Esophagus squamous epithelium (tissue), 5 donors: ENCODE measurements around the gene FRYL. TPM values are rescaled to one million over a fixed set of nuclear protein-coding genes. Genes with fewer than 3 reads are reported as not detected.
"Not testable (repeated sequence)": the region's sequence is repeated elsewhere in the genome, so short reads cannot be mapped to it uniquely, and the experiment has no call there.

Experiments used
- DNase-seq: peaks from one replicate; lab custom pipeline; 2025; lab: John Stamatoyannopoulos, UW
- H3K27ac ChIP-seq, 4 donors: fragments of 200-600 bp; sonication (generic); one replicate each; pipeline ENCODE4 v1.5.1; 2016 to 2019; ENCODE audit warnings: mild to moderate bottlenecking in 1 of 4
- H3K27me3 ChIP-seq, 4 donors: fragments of 200-600 bp; sonication (generic); 1 replicate in 3 of 4; 2 replicates in 1 of 4; pipeline versions ENCODE4 v1.5.1 to v1.6.0; 2017 to 2021; ENCODE audit warnings: antibody characterized with exemption in 1 of 4
- H3K36me3 ChIP-seq, 3 donors: fragments of 200-600 bp; sonication (generic); one replicate each; pipeline ENCODE4 v1.5.1; 2016 to 2019
- H3K4me1 ChIP-seq, 3 donors: fragments of 200-600 bp; sonication (generic); one replicate each; pipeline ENCODE4 v1.5.1; 2017 to 2019
- H3K4me3 ChIP-seq, 4 donors: fragments of 200-600 bp; sonication (generic); 1 replicate in 3 of 4; 2 replicates in 1 of 4; pipeline ENCODE4 v1.5.1; 2016 to 2019; ENCODE audit warnings: mild to moderate bottlenecking in 2 of 4, moderate library complexity in 1 of 4
- H3K9me3 ChIP-seq, 3 donors: fragments of 200-600 bp; sonication (generic); one replicate each; pipeline ENCODE4 v1.5.1; 2016 to 2019
- CTCF ChIP-seq, 6 experiments: fragments of 450-650 bp in 4 of 6; fragments of 200-600 bp in 2 of 6; sonication (generic) in 2 of 6; IDR thresholded peaks; one replicate each; pipeline ENCODE4 v1.5.1; 2016 to 2019; ENCODE audit warnings: antibody characterized with exemption in 6 of 6, mild to moderate bottlenecking in 4 of 6, moderate library complexity in 4 of 6
- POLR2A ChIP-seq, 4 donors: fragments of 450-650 bp; IDR thresholded peaks; one replicate each; pipeline ENCODE4 v1.6.1; 2017; ENCODE audit warnings: antibody characterized with exemption in 4 of 4, mild to moderate bottlenecking in 4 of 4, moderate library complexity in 3 of 4
- WGBS, 2 donors: methylation state at CpG; one replicate each; pipeline ENCODE4 v1.1.5; 2018; 5-methylcytosine and 5-hydroxymethylcytosine counted together
- intact Hi-C: fragments of 100-400 bp; cut with DNase I; formaldehyde crosslinking; loops from one replicate; pipeline ENCODE4 v1.15.0; 2022
- total RNA-seq, 4 donors: library from RNA; depleted of rRNA; stranded (reverse); fragments of >200 nt; gene quantifications; one replicate each; pipeline ENCODE4 v1.1.0, GENCODE V29; 2016
- donor health status: DM: yes; HTN: yes; CAD: no.

Gene FRYL
- total RNA-seq, 4 donors from 2014 or later: 26.1 to 69.6 (median 38.1) TPM

- H3K9me3 ChIP-seq: no peaks in the 10 kb centered on the region
- H3K27ac ChIP-seq: no peak overlapping the region
- no peaks in the 10 kb centered on the region for H3K27me3 ChIP-seq
- no peak for TF ChIP-seq CTCF (IDR thresholded peaks at IDR 0.05)
- no peaks in the 10 kb centered on the region for H3K36me3 ChIP-seq
- peaks cover 0 to 34% (median 0%) of the 10 kb centered on the region in 3 donors for H3K4me1 ChIP-seq
- DNase-seq: no peak
- intact Hi-C loops: no loop called here
- no peak overlapping the region for H3K4me3 ChIP-seq
- 43 to 55% methylated on average over 4 of the region's 4 CpGs for WGBS, 2 donors
Measured at GRCh38 chr4:48746608-48747362, 33.3 kb downstream of the FRYL start.

DNA sequence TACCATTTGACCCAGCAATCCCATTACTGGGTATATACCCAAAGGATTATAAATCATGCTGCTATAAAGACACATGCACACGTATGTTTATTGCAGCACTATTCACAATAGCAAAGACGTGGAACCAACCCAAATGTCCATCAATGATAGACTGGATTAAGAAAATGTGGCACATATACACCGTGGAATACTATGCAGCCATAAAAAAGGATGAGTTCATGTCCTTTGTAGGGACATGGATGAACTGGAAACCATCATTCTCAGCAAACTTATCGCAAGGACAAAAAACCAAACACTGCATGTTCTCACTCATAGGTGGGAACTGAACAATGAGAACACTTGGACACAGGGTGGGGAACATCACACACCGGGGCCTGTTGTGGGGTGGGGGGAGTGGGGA lies 34.9 kb downstream of the FRYL start:
- H3K9me3 ChIP-seq, H3K27ac ChIP-seq, H3K4me3 ChIP-seq, H3K36me3 ChIP-seq, DNase-seq, intact Hi-C loops, H3K27me3 ChIP-seq: not testable (repeated sequence)
- H3K4me1 ChIP-seq: peaks cover 0 to 40% (median 0%) of the 10 kb centered on the region in 3 donors
- WGBS, 2 donors: 98 to 100% methylated on average over 5 of the region's 5 CpGs

GRCh38 chr4:48742412-48742811 lies 37.7 kb downstream of the FRYL start:
- no peak for DNase-seq
- intact Hi-C loops: no loop called here
- H3K36me3 ChIP-seq: no peaks in the 10 kb centered on the region
- no peaks in the 10 kb centered on the region for H3K27me3 ChIP-seq
- no peak overlapping the region for H3K27ac ChIP-seq
- no peak overlapping the region for H3K4me3 ChIP-seq
- H3K9me3 ChIP-seq: no peaks in the 10 kb centered on the region
- no peak for TF ChIP-seq POLR2A (IDR thresholded peaks at IDR 0.05)
- no peak for TF ChIP-seq CTCF (IDR thresholded peaks at IDR 0.05)
- H3K4me1 ChIP-seq: peaks cover 0 to 30% (median 0%) of the 10 kb centered on the region in 3 donors

DNA sequence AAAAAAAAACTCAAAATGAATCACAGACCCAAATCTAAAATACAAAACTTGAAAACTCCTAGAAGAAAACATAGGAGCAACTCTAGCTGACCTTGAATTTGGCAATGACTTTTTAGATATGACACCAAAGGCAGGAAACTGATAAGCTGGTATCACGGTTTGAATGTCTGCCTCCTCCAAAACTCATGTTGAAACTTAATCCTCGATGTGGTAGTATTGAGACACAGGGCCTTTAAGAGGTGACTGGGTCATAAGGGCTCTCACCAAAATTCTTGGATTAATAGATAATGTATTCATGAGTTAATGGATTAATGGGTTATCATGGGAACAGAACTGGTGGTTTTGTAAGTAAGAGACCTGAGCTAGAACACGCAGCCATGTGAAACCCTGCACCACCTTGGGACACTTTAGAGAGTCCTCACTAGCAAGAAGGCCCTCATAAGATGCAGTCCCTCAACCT lies 40.5 kb downstream of the FRYL start:
- intact Hi-C loops: no loop called here
- TF ChIP-seq CTCF (IDR thresholded peaks at IDR 0.05) (no peak), POLR2A (IDR thresholded peaks at IDR 0.05) (no peak)
- WGBS, 2 donors: 53 to 61% methylated on average over 3 of the region's 3 CpGs
- Histone ChIP-seq H3K36me3 (no peaks in the 10 kb centered on the region), H3K27me3 (no peaks in the 10 kb centered on the region), H3K4me3 (no peak overlapping the region), H3K27ac (no peak overlapping the region), H3K4me1 (peaks cover 0 to 22% (median 0%) of the 10 kb centered on the region in 3 donors), H3K9me3 (no peaks in the 10 kb centered on the region)
- no peak for DNase-seq

DNA sequence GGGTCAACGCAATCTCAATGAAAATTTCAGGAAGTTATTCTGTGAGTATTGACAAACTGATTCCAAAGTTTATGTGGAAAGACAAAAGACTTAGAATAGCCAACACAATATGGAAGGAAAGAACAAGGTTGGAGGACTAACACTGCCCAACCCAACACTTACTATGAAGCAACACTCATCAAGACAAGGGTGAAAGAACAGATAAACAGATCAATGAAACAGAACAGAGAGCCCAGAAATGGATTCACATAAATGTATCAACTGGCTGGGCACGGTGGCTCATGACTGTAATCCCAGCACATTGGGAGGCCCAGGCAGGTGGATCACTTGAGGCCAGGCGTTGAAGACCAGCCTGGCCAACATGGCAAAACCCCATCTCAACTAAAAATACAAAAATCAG lies 41.2 kb downstream of the FRYL start:
- intact Hi-C loops: no loop called here
- WGBS, 2 donors: 95 to 97% methylated on average over 3 of the region's 3 CpGs
- TF ChIP-seq POLR2A (IDR thresholded peaks at IDR 0.05): no peak
- TF ChIP-seq CTCF (IDR thresholded peaks at IDR 0.05): no peak
- H3K4me3 ChIP-seq: no peak overlapping the region
- H3K36me3 ChIP-seq: no peaks in the 10 kb centered on the region
- H3K9me3 ChIP-seq: no peaks in the 10 kb centered on the region
- no peak overlapping the region for H3K27ac ChIP-seq
- H3K4me1 ChIP-seq: peaks cover 0 to 22% (median 0%) of the 10 kb centered on the region in 3 donors
- H3K27me3 ChIP-seq: no peaks in the 10 kb centered on the region
- DNase-seq: no peak

- H3K27me3 ChIP-seq, H3K36me3 ChIP-seq, H3K27ac ChIP-seq, H3K9me3 ChIP-seq, H3K4me3 ChIP-seq, intact Hi-C loops, DNase-seq: not testable (repeated sequence)
- WGBS, 2 donors: 63 to 79% methylated on average over 4 to 9 of the region's 15 CpGs
- peaks cover 0 to 35% (median 10%) of the 10 kb centered on the region in 3 donors for H3K4me1 ChIP-seq
Measured at GRCh38 chr4:48728906-48729496, 51.1 kb downstream of the FRYL start.
